ENCODE data around the gene PACC1. TPM values are rescaled to one million over a fixed set of nuclear protein-coding genes. Genes with fewer than 3 reads are reported as not detected.
"Not testable (repeated sequence)": the region's sequence is repeated elsewhere in the genome, so short reads cannot be mapped to it uniquely, and the experiment has no call there.

Gene PACC1
- polyA plus RNA-seq, 1 donor = 6.1 TPM

GRCh38 chr1:212329105-212329504 lies 85.6 kb downstream of the PACC1 start:
- no peak for DNase-seq (ENCODE audit: low read depth)

GRCh38 chr1:212328248-212328647 lies 86.4 kb downstream of the PACC1 start:
- no peak for DNase-seq (ENCODE audit: low read depth)

- DNase-seq (ENCODE audit: low read depth) = no peak
Observed at GRCh38 chr1:212326541-212326940, 88.1 kb downstream of the PACC1 start.

- DNase-seq (ENCODE audit: low read depth) = no peak
Observed at GRCh38 chr1:212323066-212323465, 91.6 kb downstream of the PACC1 start.

- DNase-seq (ENCODE audit: low read depth) = not testable (repeated sequence)
Observed at GRCh38 chr1:212321031-212321430, 93.7 kb downstream of the PACC1 start.

- no peak for DNase-seq (ENCODE audit: low read depth)
Observed at GRCh38 chr1:212317916-212318315, 96.8 kb downstream of the PACC1 start.

GRCh38 chr1:212315907-212316306 lies 98.8 kb downstream of the PACC1 start:
- no peak for DNase-seq (ENCODE audit: low read depth)

GRCh38 chr1:212315184-212315583 lies 99.5 kb downstream of the PACC1 start:
- DNase-seq (ENCODE audit: low read depth) = no peak

Other genes starting within 250 kb of the PACC1 start
- gene PPP2R5A, start 129.5 kb downstream of the PACC1 start, polyA plus RNA-seq (ENCODE audit: insufficient read length) = 27.7 TPM
- gene NENF, start 18.0 kb upstream of the PACC1 start, polyA plus RNA-seq (ENCODE audit: insufficient read length) = 70.2 TPM
- gene ATF3, start 193.9 kb upstream of the PACC1 start, polyA plus RNA-seq (ENCODE audit: insufficient read length) = 83.1 TPM

All from forelimb muscle (tissue), 1 donor.